Fibroblast of villous mesenchyme (primary cell): Measurements from ENCODE around the gene SUN3. TPM values are rescaled to one million over a fixed set of nuclear protein-coding genes. Genes with fewer than 3 reads are reported as not detected.

Experiments used
- DNase-seq: peaks from one replicate; pipeline ENCODE4 v3.0.0-alpha.2; 2010; ENCODE audit warnings: low read depth
- H3K4me3 ChIP-seq: 2 replicates; pipeline ENCODE4 v1.5.1; 2011; ENCODE audit warnings: low read depth, mild to moderate bottlenecking, low read length
- total RNA-seq: library from RNA; depleted of rRNA; stranded (reverse); fragments of >200 nt; gene quantifications from 2 replicates; pipeline ENCODE4 v1.2.3, GENCODE V29; 2012
- TF ChIP-seq, protein P1 (sequence below): IDR thresholded peaks from 2 replicates; pipeline ENCODE4 v1.5.1; 2012; ENCODE audit warnings: low read depth, mild to moderate bottlenecking, low read length; ENCODE audit not compliant: insufficient read depth

Gene SUN3
- total RNA-seq, 1 donor = not detected

DNA sequence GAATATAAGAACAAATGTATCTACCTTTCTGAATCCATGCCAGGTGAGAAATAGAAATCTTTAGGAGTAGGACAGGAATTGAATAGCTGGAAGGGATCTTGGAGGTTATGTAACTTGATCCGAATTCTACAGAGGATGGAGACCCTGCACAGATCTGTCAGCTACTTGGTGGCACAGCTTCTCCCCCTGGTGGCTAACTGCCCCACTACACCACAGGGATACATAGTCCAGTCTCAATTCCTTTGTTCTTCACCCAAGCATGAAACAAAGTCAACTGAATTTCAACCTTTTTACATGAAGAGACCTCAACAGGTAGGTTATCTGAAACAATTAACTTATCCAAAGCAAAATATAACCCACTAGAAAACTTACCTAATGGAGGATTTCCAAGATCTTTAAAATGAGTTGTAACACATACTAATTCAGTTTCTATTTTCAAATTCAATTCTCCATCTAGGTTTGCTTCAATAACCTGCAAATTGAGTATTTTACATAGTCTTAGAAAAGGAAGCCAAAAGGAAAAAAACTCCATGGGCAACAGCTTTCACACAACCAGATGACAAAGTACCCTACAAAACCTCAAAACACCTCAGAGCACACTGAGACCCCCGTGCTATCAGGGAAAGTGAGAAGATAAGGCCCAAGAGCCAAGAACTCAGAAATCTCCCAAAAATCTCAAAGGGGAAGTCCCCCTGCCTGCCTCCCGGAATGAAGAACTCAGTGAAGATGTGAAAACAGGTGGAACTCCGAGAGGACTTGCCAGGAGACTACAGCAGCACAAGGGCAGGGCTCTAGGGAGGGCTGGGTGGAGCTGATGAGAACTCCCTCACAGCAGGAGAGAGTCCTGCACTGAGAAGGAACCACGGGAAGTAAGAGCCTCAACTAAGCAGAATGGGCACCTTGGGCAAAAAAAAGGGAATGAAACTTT is 59.8 kb downstream of the SUN3 start:
- peak; percentile 64 for DNase-seq
- TF ChIP-seq, protein P1, sequence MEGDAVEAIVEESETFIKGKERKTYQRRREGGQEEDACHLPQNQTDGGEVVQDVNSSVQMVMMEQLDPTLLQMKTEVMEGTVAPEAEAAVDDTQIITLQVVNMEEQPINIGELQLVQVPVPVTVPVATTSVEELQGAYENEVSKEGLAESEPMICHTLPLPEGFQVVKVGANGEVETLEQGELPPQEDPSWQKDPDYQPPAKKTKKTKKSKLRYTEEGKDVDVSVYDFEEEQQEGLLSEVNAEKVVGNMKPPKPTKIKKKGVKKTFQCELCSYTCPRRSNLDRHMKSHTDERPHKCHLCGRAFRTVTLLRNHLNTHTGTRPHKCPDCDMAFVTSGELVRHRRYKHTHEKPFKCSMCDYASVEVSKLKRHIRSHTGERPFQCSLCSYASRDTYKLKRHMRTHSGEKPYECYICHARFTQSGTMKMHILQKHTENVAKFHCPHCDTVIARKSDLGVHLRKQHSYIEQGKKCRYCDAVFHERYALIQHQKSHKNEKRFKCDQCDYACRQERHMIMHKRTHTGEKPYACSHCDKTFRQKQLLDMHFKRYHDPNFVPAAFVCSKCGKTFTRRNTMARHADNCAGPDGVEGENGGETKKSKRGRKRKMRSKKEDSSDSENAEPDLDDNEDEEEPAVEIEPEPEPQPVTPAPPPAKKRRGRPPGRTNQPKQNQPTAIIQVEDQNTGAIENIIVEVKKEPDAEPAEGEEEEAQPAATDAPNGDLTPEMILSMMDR = peak; percentile 94
- no peak overlapping the region for H3K4me3 ChIP-seq

DNA sequence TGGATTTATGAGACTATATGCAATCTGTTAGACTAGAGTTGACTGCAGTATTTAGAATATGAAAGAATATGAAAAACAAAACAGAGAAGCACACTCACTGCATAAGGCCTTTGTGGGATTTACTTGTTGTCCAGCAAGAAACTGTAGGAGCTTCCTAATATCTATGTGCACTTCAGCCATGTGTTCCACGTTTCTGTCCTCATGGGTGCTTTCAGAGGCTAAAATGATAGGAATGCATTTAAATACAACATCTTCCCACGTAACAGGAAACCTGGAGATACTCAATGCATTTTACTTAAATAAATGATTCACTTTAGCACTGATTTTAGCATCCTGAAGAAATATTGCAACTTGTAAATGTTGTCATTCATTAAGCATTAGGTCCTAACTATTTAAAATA is 61.2 kb downstream of the SUN3 start:
- DNase-seq = peak; percentile 72
- TF ChIP-seq, protein P1 = no peak
- no peak overlapping the region for H3K4me3 ChIP-seq

DNA sequence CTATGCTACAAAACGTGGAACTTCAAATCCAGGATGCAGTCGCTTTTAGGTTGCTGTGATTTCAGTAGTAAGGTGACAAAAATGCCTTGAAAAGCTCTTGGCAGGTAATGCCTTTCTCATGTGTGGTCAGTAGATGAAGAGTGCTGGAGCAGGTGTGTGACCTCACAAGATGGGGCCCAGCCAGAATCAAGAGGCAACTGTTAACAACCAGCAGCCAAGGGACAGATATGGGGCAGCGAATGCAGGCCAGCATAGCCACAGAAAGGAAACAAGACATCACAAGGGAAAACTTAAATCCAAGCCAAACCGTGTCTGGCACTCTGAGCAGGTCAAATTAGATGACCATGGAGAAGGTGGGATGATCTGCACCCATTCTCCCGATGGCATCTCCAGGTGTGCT is 61.8 kb downstream of the SUN3 start:
- DNase-seq = no peak
- TF ChIP-seq, protein P1 = no peak
- H3K4me3 ChIP-seq = no peak overlapping the region

DNA sequence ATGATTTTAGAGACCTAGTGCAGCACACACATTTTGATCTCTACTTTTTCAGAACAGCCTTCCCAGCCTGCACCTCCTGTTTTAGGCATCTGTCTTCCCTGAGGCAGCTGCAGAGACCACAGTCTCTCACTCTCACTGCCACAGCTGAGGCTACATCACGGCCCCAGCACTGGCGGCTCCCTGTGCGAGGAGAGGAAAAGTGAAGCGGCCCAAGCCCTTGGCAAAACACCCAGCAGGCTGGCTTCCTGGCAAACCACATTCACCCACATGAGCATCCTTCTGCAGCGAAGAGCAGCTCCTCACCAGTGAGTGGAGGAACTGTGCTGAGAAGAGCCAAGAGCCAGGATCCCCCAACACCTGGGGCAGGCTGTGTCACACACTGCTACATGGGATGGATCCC is 63.5 kb downstream of the SUN3 start:
- H3K4me3 ChIP-seq = no peak overlapping the region
- TF ChIP-seq, protein P1 = no peak
- no peak for DNase-seq

DNA sequence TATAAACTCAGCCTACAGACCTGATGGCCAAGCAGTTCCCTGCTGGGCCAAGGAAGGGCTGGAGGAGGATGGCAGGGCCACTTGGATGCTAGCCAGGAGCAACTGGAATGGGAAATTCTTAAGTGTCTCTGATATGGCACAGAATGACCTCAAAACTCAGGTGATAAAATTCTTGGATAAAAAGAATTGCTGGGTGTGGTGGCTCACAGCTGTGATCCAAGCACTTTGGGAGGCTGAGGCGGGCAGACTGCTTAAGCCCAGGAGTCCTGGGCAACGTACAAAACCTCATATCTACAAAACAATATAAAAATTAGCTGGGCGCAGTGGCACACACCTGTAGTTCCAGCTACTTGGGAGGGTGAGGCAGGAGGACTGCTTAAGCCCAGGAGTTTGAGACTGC is 66.6 kb downstream of the SUN3 start:
- TF ChIP-seq, protein P1 = no peak
- H3K4me3 ChIP-seq = no peak overlapping the region
- no peak for DNase-seq

DNA sequence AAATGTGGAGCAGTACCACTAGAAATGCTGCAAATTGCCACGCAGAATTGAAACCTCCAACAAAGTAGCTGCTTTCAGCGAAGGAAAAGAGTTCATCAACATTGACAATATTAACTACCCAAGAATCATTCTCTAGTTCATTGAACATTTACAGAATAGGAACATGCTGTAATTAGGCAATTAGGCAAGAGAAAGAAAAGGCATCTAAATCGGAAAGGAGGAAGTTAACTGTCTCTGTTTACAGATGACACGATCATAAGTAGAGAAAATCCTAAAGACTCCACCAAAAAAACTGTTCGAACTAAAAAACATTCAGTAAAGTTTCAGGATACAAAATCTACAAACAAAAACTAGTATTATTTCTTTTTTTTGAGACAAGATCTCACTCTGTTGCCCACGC is 71.8 kb downstream of the SUN3 start:
- TF ChIP-seq, protein P1 = no peak
- no peak overlapping the region for H3K4me3 ChIP-seq
- DNase-seq = no peak

DNA sequence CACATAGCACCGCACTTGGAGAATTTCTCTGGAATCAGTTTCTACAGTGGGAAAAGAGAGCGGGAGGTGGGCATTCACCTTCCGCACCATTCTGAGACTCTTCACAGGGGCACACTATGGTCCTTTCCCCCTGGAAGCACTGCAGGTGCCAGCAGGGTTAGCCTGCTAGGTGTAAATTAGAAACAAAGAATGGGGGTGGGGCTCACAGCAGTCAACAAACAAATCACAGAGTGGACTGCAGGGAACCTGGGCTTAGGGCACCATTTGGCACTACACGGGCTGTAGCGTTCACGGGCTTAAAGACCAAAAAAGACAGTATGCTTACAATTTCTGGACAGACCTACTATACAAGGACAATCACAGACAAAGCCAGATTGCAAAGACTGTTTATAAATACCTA is 72.7 kb downstream of the SUN3 start:
- no peak for DNase-seq
- TF ChIP-seq, protein P1 = no peak
- H3K4me3 ChIP-seq = no peak overlapping the region
